ENCODE data around the gene EEF1A2.

The EEF1A2 gene

DNA sequence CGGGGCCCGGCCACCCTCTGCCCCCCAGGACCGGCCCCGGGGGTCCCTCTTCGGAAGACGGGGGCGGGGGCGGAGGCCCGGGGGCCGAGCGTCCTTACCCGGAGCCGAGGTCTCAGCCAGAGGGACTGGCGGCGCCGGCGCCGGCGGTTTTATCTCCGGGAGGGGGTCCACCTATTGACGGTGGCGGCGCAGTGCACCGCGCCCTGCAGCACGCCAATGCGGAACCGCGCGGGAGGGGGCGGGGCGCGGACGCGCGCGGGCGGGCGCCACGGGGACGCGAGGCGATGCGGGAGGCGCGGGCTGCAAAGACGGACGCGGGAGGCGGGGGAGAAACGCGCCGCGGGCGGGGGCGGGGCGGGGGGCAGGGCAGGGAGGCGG, at the start of gene EEF1A2:
Gene EEF1A2 (minus strand): TSS at position 124 of the 378 bp plus-strand sequence. CDS start 1,320 bp downstream, outside the sequence.
- peak in 1 of 3 donors; percentile 30 for DNase-seq (ENCODE audit: low read depth in 3 of 3, low spot score in 1 of 3)

DNA sequence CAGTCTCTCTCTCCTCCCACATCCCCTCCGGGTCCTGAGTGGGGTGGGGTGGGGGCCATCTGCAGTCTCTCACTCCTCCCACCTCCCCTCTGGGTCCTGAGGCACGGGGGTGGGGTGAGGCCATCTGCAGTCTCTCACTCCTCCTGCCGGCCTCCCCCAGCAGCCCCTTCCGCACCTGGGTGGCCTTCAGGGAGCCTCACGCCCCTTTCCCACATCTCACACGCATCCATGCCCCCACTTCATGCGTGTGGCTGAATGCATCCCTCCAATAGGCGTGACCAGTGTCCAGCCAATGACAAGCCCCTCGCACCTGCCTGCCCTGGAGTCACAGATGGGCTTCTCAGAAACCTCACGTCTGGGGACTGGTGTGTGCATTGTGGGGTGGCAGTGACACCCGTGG, 49.7 kb upstream of the EEF1A2 start:
- no peak for DNase-seq (ENCODE audit: low read depth in 3 of 3, low spot score in 1 of 3)

DNA sequence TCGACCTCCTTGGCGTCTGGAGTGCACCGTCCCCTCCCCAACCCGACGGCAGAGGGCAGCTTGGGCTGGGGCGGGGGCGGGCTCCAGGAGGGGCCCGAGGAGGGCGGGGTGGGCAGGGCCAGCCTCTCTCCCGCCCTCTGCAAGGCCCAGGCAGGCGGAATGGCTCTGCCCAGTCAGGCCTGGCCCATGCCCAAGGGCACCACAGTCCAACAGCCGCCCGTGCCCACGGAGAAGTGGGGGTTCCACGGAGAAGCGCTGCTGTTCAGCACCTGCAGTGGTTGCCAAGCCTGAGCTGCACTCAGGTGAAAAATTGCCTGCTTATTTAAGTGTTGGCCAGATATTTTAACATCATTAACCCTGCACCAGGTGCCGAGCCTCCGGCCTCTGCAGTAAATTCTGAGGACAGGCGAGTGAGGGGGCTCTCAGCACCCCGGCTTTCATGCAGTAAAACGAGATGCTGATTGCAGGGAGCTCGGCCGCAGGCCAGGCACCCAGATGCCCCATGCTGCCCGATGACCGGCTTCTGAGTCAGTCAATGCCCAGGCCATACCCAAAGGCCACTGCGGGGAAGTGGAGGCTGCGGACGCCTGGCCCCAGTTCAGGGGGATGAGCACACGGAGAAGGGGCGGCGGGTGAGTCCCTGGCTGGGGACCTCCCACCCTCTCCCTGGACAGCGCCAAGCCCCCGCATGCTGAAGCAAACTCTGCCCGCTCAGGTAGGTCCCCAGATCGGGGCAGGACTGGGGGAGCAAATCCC, 49.0 kb upstream of the EEF1A2 start, which contains the start of gene SRMS:
Gene SRMS (minus strand): TSS at position 25 of the 756 bp plus-strand sequence. CDS start 286 bp downstream, outside the sequence.
- no peak for DNase-seq (ENCODE audit: low read depth in 3 of 3, low spot score in 1 of 3)

DNA sequence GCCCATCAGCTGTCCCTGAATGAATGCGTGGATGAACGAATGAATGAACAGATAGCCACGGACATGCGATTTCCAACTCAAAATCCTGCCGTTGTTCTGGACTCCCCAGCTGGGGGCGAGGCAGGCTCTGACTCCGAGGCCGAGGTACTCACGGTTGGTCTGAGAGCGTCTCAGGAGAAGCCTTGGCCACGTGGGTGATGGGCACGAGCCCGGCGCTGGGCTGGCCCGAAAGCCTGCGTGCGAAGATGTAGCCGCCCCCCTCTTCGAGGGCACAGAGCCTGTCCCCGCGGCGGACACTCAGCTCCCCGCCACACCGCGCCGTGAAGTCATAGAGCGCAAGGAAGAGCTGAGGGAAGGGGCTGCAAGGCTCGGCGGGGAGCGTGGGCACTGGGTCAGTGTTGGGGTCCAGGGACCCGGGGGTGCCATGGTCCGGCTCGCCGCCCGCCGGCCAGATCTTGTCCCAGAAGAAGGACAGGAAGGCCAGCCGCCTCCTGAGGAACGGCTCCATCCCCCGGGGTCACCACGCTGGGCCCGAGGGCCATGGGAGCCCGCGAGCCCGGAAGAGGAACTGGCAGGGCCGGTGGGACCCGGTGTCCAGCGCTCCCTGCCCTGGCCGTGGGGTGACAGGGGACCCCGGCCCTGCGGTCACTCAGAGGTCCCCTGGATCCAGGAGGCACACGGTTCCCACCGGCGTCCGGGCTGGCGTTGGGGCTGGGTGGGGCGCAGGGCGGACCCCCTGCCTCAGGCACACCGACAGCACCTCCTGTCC, 48.3 kb upstream of the EEF1A2 start:
- no peak for DNase-seq (ENCODE audit: low read depth in 3 of 3, low spot score in 1 of 3)

DNA sequence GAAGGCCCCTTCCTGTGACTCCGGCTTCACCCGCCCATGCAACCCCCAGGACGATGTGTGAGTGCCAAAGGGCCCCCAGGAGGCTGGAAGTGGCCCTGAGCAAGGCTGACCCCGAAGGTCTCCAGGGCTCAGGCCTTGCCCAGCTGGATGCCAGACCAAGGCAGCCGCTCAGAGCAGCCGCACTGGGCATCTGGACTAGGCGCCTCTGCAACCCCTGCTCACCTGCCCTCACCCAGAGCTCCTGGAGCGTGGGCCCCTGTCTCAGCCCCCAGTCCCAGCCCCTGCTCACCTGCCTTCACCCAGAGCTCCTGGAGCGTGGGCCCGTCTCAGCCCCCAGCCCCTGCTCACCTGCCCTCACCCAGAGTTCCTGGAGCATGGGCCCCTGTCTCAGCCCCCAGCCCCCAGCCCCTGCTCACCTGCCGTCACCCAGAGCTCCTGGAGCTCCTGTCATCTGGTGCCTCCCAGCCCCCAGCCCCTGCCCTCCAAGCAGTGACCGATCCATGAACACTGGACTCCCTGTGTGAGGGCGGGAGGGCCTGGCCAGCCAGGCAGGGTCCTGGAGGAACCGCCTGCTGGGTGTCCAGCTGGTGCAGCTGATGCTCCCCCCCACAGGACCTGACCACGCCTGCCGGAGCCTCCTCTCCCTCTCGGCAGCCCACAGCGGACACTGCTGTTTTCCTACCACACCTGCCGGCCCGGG, 47.5 kb upstream of the EEF1A2 start:
- DNase-seq (ENCODE audit: low read depth in 3 of 3, low spot score in 1 of 3) = no peak

DNA sequence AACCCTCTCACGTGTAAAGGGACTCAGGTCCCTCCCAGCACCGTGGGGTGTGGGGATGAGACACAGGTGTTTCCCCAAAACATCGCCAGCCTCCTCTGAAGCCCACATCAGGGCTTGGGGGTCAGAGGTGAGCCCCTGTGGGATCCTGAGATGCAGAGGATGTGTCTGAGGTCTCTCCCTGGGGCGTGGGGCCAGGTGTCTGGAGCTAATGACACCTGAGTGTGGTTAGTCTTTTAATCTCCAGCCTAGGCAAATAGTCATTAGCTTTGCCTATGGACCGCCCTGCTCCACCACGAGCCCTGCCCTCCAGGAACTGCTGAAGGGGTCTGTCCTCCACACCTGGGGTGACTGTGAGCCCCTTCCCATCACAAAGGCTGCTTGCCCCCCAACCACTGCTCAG, 46.9 kb upstream of the EEF1A2 start:
- no peak for DNase-seq (ENCODE audit: low read depth in 3 of 3, low spot score in 1 of 3)

DNA sequence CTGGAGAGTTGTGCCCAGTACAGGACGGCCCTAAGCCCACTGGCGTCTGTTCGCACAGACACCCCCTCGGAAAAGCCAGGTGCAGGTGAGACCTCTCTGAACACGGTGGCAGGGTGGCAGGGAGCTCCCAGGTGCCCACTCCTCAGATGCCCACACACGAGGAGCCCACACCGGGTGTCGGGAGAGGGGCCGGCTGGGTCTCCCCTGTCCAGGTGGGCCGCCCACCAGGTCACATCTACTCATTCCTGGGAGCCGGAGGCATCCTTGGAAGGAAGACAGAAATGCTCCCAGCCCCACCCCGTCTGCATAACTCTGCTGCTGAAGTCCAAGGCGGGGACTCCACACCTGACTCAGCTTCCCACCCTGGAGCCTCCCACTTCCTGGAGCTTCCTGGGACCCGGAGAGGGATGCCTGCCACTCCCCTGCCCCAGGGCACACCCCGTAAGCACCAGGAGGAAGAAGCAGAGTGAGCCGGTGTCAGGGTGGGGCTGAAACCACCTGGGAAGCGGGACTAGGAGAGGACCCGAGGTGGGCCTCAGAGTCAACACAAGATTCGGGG, 46.2 kb upstream of the EEF1A2 start:
- no peak for DNase-seq (ENCODE audit: low read depth in 3 of 3, low spot score in 1 of 3)

DNA sequence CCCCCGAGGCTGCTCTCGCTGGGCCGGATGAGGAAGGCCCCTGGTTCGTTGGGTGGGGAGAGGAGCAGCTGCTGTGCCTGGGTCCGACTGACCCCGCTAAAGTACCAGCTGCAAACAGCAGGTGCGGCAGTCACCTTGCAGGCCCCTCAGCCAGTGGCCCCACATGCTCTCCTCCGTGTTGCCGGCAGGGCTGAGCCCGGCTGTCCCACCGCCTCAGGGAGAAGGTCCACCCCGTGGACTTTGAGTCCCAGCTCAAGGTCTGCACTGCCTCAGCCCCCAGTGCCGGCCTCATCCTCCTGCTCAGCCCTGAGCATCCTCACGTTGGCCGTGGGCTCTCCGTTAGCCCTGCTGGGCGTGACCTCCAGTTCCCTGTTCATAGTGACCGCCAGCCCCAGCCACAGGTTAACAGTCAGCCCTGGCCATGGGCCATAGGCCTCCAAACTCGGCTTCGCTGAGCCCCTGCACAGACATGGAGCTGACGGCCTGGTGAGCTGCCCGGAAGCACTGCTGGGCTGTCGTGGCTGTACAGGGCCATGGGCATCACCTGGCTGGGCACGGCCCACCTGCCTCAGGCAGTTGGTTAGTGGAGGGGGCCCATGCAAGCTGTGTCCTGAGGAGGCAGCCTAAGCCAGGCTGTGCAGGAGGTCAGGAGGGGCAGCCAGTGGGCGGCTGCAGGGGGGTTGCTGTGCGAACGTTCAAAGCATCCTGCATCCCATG, 45.5 kb upstream of the EEF1A2 start:
- no peak for DNase-seq (ENCODE audit: low read depth in 3 of 3, low spot score in 1 of 3)

DNA sequence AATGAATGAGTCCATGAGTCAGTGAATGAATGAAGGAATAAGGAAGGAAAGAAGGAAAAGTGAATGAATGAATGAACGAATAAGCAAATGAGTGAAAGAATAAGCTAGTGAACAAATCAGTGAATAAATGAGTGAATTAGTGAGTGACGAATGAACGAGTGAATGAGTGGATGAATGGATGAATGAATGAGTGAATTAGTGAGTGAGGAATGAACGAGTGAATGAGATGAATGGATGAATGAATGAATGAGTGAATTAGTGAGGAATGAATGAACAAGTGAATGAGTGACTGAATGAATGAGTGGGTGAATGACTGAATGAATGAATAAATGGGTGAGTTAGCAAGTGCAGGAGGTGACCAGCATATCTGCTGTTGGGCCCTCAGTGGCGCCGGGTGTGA, 44.9 kb upstream of the EEF1A2 start:
- DNase-seq (ENCODE audit: low read depth in 3 of 3, low spot score in 1 of 3) = no peak

DNA sequence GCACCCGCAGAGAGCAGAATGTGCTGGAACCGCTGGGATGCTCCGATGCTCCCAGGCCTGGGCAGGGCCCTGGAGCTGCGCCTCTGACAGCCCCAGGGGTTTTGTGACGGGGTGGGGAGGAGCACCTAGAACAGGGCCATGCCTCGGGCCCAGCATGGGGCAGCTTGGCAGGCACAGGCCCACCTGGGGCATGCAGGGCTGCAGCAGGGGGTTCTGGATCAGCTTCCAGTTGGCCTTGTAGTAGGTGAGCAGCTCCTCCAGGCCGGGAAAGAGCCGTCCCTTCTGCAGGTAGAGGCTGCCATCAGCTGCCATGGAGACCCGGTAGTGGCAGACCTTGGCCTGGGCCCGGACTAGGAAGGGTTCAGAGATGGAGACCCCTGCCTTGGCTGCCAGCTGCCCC, 44.2 kb upstream of the EEF1A2 start:
- DNase-seq (ENCODE audit: low read depth in 3 of 3, low spot score in 1 of 3) = no peak

DNA sequence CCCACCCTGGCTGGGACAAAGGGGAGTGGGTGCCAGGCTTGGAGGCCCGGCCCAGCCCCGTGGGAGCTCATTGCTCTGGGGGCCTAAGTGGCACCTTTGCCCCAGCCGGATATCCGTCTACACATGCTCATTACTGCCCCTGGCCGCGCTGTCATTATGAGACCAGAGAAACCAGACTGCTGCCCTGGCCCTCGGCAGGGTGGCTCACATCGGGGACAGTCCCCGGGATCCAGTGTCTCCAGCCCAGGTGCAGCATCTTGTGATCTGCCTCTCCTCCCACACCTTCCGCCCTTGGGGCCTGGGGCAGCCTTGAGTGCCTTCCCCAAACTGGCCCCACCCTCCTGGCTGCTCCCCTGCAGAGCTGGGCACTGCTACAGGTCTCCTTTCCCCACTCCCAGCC, 43.8 kb upstream of the EEF1A2 start:
- DNase-seq (ENCODE audit: low read depth in 3 of 3, low spot score in 1 of 3) = no peak

DNA sequence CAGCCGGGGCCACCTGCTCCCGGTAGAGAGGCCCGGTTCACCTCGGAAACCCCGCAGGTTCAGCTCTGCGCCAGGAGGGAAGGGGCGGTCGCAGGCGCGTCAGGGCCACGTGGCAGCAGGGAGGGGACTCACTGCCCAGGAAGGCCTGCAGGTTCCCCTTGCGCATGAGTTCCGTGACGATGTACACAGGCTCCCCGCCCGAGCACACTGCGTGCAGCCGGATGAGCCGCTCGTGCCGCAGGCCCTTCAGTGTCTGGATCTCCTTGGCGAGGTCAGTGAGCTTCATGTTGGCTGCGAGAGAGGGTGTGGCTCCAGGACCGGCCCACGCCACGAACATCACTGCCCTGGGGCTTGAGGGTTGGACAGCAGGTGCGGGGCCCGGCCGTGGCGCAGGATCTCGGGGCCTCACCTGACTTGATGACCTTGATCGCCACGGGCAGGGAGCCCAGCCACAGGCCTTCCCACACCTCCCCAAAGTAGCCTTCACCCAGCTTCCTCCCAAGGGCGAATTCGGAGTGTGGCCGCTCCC, 43.2 kb upstream of the EEF1A2 start:
- no peak for DNase-seq (ENCODE audit: low read depth in 3 of 3, low spot score in 1 of 3)

DNA sequence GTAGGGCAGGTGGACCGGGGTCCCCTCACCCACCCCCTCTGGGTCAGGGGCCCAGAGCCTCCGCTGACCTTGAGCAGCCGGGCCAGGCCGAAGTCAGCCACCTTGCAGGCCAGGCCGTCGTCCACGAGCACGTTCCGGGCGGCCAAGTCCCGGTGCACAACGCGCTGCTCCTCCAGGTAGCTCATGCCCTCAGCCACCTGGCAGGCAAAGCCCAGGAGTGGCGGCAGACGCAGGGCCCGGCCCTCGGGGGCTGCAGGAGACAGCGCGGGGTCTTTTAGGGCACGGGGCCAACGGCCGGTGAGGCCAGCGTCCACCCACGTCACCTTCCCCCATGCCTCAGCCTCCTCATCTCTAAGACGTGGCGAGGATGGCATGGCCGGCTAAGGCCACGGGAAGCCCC, 42.5 kb upstream of the EEF1A2 start:
- no peak for DNase-seq (ENCODE audit: low read depth in 3 of 3, low spot score in 1 of 3)

DNA sequence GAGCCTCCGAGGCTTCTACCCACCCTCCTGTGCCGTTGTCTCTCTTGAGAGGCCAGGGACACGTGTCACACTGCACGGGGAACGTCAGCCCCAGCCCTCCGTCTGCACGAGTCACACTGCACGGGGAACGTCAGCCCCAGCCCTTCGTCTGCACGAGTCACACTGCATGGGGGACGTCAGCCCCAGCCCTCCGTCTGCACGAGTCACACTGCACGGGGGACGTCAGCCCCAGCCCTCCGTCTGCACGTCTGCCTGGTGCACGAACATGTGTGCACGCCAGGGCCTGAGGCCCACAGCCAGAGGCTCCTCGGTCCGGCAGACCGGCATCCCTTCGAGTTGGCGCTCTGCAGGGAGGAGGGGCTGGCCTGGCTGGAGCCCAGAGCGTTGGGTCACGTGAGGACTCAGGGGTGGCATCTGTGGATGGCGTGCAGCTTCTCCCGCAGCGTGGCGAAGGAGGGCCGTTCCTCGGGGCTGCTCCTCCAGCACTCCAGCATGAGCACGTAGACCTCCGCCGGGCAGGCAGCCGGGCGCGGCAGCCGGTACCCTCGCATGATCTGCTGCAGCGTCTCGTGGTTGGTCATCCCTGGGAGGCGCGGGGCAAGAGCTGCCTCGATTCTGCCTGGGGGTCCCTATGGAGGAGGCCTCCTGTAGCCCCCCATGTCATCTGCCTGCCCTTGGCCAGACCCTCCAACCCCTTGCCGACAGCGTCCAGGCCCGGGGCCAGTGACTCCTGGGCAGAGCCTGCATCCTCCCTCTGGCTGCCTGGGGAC, 41.7 kb upstream of the EEF1A2 start:
- DNase-seq (ENCODE audit: low read depth in 3 of 3, low spot score in 1 of 3) = no peak

DNA sequence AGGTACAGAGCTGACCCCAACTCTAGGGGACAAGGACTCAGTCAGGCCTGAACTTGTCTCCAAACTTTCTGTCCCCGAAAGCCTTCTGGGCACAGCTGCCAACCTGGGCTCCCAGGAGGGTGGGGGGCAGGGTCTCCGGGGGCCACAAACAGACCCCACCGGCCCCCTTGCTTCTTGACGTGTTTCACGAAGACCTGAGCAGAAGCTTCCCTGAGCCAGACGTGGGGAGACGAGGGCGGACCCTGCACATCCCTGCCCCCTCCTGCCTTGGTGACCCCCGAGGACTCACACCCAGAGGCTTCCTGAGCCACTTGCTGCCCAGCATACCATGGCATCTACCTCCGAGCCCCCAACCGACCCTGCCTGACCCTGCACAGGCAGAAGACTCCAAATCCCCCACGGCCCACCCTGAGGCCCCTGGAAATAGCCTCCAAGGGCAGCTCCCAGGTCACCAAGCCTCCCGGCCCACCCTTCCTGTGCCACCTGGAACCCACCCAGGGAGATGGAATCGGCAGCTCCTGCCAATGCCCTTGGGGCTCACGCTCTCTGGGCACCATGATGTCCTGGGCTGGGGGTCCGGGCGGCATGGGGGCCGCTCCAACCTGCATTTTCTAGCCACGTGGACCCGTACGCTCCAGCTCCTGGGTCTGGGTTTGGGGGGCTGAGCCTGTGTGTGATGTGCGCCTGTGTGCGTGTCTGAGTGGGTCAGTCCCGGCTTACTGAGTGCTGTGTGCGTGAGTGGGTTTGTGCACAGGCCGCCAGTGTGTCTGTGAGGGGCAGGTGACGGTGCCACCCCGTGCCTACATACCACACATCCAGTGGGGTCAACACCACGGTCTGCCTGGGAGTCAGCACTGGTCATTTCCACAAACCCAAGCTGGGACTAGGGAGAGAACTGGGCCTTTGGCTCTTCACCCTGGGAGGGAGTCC, 40.8 kb upstream of the EEF1A2 start:
- DNase-seq (ENCODE audit: low read depth in 3 of 3, low spot score in 1 of 3) = no peak

DNA sequence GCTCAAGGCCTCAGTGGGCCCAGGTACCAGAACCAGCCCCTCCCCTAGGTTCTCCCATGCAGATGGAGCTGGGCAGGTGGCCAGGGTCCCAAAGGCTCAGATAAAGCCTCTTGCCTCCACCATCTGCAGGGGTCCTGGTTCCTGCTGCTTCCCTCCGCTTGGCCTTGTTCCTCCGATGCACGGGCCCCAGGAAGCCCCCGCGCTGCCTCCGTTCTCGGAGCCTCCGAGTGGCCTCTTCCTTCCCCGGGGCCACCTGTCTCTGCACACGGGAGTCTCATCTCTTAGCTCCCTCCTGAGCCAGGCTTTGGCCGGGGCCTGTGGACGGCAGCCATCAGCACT, 40.2 kb upstream of the EEF1A2 start:
- no peak for DNase-seq (ENCODE audit: low read depth in 3 of 3, low spot score in 1 of 3)

DNA sequence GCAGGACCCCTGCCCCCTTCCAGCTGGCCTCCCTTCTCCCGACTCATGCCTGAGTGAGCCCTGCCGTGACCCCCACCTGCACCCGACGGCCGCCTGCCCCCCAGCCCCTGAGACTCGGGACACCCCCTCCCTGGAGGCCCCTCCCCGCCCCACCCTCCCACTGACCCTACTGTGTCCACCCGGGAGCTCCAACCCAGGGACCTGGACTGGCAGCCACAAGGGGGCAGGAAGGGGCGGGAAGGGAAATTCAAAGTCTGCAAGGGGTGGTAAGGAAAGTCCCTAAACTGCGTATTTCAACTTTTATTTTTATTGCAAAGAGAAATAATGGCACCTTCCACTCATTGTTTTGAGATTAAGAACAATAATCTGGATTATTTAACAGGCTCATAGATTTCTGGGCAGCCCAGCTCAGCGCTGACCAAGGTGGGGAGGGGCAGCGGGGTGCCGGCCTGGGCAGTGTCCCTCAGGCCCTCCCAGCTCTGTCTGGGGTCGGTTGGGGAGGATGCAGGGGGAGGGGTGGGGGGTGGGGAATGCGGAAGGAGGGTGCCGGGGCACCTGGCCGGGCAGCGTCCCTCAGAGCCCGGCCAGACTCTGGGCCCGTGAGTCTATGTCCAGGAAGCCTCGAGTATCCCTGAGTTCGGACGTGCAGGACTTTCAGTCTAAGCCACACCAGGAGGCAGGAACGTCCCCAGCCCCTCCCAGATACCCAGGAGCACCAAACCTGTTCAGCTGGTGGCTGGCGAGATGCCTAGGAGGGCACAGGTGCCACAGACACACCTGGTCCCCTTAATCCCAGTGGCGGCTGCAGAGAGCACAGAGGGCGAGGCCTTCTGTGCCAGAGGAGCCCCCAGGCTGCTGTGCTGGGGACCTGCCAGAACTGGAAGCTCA, 39.6 kb upstream of the EEF1A2 start:
- DNase-seq (ENCODE audit: low read depth in 3 of 3, low spot score in 1 of 3) = no peak

Data from stimulated activated CD4-positive, alpha-beta T cell treated with anti-CD3 and anti-CD28 coated beads, TNF-alpha, amount 100 ng/mL, for 1 hour (primary cell).